Measurements from ENCODE around the gene SUSD6.
"Not testable (repeated sequence)": the region's sequence is repeated elsewhere in the genome, so short reads cannot be mapped to it uniquely, and the experiment has no call there.

SUSD6 gene

GRCh38 chr14:69695322-69696203 lies 84.2 kb downstream of the SUSD6 start:
- DNase-seq (ENCODE audit: low read depth in 2 of 2), result no peak

GRCh38 chr14:69696204-69696527 lies 84.8 kb downstream of the SUSD6 start:
- DNase-seq (ENCODE audit: low read depth in 2 of 2), result no peak

- no peak for DNase-seq (ENCODE audit: low read depth in 2 of 2)
Measured at GRCh38 chr14:69696633-69697557, 85.5 kb downstream of the SUSD6 start.

GRCh38 chr14:69698572-69698971 lies 87.2 kb downstream of the SUSD6 start:
- DNase-seq (ENCODE audit: low read depth in 2 of 2), result no peak

- DNase-seq (ENCODE audit: low read depth in 2 of 2), result not testable (repeated sequence)
Measured at GRCh38 chr14:69699243-69699642, 87.8 kb downstream of the SUSD6 start.

GRCh38 chr14:69699748-69700303 lies 88.4 kb downstream of the SUSD6 start:
- no peak for DNase-seq (ENCODE audit: low read depth in 2 of 2)

GRCh38 chr14:69700575-69700974 lies 89.2 kb downstream of the SUSD6 start:
- no peak for DNase-seq (ENCODE audit: low read depth in 2 of 2)

GRCh38 chr14:69701291-69701690 lies 89.9 kb downstream of the SUSD6 start:
- no peak for DNase-seq (ENCODE audit: low read depth in 2 of 2)

GRCh38 chr14:69701857-69702256 lies 90.5 kb downstream of the SUSD6 start:
- DNase-seq (ENCODE audit: low read depth in 2 of 2), result no peak

GRCh38 chr14:69703047-69704039 lies 91.9 kb downstream of the SUSD6 start:
- DNase-seq (ENCODE audit: low read depth in 2 of 2), result no peak

GRCh38 chr14:69704319-69704718 lies 92.9 kb downstream of the SUSD6 start:
- DNase-seq (ENCODE audit: low read depth in 2 of 2), result no peak

- DNase-seq (ENCODE audit: low read depth in 2 of 2), result no peak
Measured at GRCh38 chr14:69705706-69706105, 94.3 kb downstream of the SUSD6 start.

- no peak for DNase-seq (ENCODE audit: low read depth in 2 of 2)
Measured at GRCh38 chr14:69708049-69708448, 96.7 kb downstream of the SUSD6 start.

- DNase-seq (ENCODE audit: low read depth in 2 of 2), result peak in 1 of 2 donors; percentile 20
Measured at GRCh38 chr14:69708586-69709560, 97.5 kb downstream of the SUSD6 start.

- no peak for DNase-seq (ENCODE audit: low read depth in 2 of 2)
Measured at GRCh38 chr14:69710378-69710777, 99.0 kb downstream of the SUSD6 start.

- DNase-seq (ENCODE audit: low read depth in 2 of 2), result no peak
Measured at GRCh38 chr14:69711065-69711464, 99.7 kb downstream of the SUSD6 start.

- no peak for DNase-seq (ENCODE audit: low read depth in 2 of 2)
Measured at GRCh38 chr14:69711477-69711876, 100.1 kb downstream of the SUSD6 start.

- DNase-seq (ENCODE audit: low read depth in 2 of 2), result no peak
Measured at GRCh38 chr14:69711881-69712560, 100.6 kb downstream of the SUSD6 start.

GRCh38 chr14:69712599-69713088 lies 101.2 kb downstream of the SUSD6 start:
- DNase-seq (ENCODE audit: low read depth in 2 of 2), result no peak

Measured in activated CD4-positive, alpha-beta T cell treated with anti-CD3 and anti-CD28 coated beads for 24 hours (primary cell).